Daoy (cell line): ENCODE measurements around the gene PPP1R36. TPM values are rescaled to one million over a fixed set of nuclear protein-coding genes. Genes with fewer than 3 reads are reported as not detected.
A peak's percentile ranks its signal among the peaks of the same experiment; 100 is the strongest.
"Not testable (repeated sequence)": the region's sequence is repeated elsewhere in the genome, so short reads cannot be mapped to it uniquely, and the experiment has no call there.

Experiments
- DNase-seq: peaks from one replicate; pipeline ENCODE4 v3.0.0-alpha.2; 2015; ENCODE audit warnings: low read depth
- total RNA-seq: library from RNA; depleted of rRNA; stranded (reverse); fragments of >200 nt; shearing (Covaris generic); gene quantifications from 2 replicates; pipeline ENCODE4 v1.2.3, GENCODE V29; 2014

Gene PPP1R36
- total RNA-seq, 1 experiment from 2014 or later: 0.63 TPM

DNA sequence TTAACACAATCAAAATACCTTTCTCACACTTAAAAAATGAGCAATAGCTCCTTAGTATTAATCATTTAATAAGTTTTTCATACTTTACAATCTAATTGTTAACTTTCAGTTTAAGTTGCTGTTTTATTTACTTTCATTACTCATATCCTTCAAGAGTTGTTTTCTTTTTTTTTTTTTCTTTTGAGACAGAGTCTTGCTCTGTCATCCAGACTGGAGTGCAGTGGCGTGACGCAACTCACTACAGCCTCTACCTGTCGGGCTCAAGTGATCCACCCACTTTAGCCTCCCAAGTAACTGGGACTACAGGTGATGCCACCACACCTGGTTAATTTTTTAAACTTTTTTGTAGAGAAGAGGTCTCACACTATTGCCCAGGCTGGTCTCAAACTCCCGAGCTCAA, 29.1 kb upstream of the PPP1R36 start:
- no peak for DNase-seq

DNA sequence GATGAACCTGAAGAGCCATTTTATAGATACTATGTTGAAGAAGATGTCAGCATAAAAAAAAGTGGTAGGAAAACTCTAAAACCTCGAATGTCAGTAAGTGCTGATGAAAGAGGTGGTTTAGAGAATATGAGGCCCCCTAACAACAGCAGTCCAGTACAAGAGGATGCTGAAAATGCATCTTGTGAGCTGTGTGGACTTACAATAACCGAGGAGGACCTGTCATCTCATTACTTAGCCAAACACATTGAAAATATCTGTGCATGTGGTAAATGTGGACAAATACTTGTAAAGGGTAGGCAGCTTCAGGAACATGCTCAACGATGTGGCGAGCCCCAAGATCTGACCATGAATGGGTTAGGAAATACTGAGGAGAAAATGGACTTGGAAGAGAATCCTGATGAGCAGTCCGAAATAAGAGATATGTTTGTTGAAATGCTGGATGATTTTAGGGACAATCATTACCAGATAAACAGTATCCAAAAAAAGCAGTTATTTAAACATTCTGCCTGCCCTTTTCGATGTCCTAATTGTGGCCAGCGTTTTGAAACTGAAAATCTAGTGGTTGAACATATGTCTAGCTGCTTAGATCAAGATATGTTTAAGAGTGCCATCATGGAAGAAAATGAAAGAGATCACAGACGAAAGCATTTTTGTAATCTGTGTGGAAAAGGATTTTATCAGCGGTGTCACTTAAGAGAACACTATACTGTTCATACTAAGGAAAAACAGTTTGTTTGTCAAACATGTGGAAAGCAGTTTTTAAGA, 27.0 kb upstream of the PPP1R36 start:
- DNase-seq: no peak

DNA sequence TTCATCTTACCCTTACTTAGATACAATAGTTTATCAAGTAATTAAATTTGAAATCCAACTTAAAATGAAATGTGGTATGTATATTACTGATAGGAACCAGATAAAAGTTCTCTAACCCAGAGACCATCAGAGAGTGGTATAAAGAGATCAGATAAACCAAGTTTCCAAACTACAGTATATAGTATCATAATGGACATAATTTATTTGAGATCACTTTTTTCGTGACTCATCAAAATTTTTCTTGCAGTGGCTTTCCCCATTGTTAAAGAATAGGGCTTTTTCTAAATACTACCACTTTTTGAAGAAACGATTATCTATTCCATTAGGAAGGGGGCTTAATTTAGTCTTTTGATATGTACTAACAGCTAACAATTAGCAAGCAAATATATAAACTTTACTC, 24.4 kb upstream of the PPP1R36 start:
- DNase-seq: no peak

DNA sequence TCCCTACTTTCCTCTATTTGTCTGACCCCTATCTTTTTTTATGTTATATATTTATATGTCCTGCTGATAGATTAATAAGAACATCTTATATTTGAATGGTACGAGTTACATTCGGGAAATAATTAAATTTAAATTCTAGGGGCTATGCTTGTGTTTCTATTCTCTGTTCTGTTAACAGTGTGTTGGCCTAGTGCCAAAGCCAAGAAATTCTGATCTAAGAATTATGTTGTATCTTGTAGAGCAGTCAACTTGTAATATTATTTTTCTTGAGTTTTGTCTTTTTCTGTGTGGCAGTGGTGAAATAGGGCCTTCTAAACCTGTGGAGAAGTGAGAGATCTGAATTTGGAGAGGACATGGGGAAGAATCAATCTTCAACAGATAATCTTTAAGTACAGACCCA, 18.2 kb upstream of the PPP1R36 start:
- no peak for DNase-seq

DNA sequence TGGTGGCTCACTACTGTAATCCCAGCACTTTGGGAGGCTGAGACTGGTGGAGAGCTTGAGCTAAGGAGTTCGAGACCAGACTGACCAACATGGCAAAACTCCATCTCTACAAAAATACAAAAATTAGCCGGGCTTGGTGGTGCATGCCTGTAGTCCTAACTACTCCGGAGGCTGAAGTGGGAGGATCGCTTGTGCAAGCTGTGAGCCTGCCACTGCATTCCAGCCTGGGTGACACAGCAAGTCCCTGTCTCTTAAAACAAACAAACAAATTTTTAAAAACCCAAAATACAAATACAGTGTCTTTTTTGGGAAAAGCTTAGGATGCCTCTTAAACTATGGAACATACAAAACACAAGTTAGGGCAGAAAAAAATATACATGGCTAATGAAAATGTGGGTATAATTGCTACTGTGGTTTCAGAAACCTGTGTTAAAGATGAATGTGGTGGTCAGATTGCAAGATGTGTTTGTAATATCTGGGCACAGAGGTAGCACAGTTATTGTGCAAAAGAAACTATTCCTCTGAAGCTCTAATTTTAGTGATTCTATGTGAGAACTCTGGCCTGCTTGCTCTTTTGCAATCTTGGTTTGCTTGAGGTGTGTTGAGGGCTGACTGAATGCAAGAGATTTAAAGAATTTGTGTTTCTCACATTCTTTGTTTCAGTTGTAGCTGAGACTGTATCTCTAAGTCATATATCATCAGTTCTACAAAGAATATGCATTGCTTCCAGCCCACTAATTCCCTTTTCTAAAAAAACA, 13.1 kb upstream of the PPP1R36 start:
- DNase-seq: no peak

- DNase-seq: peak; percentile 100
Measured at GRCh38 chr14:64540208-64541202, 9.3 kb upstream of the PPP1R36 start, which contains the start of gene HSPA2. HSPA2 (plus strand) TSS chr14:64540741; CDS start chr14:64540850, 109 bp downstream.

DNA sequence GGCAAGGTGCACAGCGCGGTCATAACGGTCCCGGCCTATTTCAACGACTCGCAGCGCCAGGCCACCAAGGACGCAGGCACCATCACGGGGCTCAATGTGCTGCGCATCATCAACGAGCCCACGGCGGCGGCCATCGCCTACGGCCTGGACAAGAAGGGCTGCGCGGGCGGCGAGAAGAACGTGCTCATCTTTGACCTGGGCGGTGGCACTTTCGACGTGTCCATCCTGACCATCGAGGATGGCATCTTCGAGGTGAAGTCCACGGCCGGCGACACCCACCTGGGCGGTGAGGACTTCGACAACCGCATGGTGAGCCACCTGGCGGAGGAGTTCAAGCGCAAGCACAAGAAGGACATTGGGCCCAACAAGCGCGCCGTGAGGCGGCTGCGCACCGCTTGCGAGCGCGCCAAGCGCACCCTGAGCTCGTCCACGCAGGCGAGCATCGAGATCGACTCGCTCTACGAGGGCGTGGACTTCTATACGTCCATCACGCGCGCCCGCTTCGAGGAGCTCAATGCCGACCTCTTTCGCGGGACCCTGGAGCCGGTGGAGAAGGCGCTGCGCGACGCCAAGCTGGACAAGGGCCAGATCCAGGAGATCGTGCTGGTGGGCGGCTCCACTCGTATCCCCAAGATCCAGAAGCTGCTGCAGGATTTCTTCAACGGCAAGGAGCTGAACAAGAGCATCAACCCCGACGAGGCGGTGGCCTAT, 8.3 kb upstream of the PPP1R36 start:
- DNase-seq: no peak

- no peak for DNase-seq
Measured at GRCh38 chr14:64541972-64542835, 7.6 kb upstream of the PPP1R36 start.

DNA sequence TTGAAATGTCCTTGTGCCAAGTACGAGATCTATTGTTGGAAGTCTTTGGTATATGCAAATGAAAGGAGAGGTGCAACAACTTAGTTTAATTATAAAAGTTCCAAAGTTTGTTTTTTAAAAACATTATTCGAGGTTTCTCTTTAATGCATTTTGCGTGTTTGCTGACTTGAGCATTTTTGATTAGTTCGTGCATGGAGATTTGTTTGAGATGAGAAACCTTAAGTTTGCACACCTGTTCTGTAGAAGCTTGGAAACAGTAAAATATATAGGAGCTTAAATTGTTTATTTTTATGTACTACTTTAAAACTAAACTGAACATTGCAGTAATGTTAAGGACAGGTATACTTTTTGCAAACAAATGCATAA, 6.9 kb upstream of the PPP1R36 start:
- DNase-seq: no peak

DNA sequence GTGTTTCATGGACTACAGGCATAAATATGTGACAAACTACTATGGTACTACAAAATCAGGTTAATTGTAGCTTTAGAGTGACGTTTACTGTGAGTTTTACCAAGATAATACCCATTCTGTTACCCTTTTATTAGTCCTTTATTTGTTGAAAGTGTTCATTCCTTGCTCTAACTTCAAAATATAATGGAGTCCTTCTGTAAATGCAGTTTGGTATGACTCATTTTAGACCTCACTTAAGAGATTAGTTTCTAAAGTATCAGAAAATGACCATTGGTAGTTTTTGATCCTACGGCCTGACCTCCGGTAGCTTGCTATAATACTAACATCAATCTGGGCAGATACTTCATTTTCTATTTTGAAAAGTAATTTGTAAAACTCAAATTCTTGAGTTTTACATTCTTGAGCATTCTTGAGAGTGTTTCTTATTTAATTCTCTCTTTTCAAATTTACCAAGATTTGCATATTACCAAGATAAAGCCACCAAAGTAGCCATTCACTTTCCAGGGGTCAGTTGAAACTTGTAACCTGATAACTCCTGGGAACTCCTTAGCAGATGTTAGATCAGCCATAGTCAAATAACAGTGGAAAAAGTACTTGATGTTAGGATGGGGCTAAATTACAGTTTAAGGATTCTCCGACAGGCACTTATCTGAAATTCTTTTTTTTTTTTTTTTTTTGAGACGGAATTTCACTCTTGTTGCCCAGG, 5.0 kb upstream of the PPP1R36 start:
- DNase-seq: no peak

DNA sequence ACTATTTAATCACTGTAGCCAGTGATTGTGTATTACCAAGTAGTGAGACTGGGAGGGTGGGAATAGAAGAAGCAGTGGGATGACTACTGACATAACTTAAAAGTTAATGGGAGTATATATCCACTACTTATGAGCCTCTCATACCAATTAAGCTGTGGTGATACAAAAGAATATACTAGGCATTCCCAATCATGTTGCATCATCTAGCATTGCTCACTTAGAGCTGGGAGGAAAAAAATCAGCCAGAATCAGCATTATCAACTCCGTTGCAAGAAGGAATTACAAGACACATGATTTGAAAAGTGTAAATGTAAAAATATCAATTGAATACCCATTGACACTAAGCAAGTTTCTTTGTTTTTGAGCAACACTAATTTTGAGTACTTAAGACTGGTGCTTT, 745 bp upstream of the PPP1R36 start:
- no peak for DNase-seq

DNA sequence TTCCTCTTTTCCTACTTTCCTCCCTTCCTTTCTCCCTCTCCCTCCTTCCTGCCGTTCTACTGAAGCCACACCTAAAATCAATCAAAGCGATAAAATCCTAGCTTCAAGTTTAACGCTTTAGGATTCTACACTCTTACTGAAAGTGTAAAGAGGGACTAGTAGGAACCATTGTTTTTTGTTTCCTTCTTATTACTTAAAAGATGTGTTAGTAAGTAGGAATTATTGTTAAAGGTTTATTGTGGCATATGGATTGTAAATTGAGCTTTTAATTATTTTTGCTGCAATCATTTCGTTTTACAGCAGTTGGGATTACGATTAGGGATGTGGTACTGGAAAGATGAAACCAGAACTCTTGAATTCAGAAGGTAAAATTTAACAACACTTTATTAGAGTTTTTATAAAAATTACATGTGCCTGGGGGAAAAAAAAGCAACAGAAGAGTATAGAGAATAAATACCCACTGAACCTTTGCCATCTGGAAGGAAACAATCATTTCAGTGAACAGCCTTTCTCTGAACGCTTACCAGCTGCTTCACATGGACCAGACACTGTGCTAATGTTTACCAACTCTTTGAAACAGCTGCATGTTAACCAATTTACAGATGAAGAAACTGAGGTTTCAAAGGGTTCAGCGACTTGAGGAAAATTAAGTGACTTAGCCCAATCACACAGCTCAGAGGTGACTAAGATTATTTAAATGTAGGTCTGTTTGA, 1.0 kb downstream of the PPP1R36 start:
- no peak for DNase-seq

DNA sequence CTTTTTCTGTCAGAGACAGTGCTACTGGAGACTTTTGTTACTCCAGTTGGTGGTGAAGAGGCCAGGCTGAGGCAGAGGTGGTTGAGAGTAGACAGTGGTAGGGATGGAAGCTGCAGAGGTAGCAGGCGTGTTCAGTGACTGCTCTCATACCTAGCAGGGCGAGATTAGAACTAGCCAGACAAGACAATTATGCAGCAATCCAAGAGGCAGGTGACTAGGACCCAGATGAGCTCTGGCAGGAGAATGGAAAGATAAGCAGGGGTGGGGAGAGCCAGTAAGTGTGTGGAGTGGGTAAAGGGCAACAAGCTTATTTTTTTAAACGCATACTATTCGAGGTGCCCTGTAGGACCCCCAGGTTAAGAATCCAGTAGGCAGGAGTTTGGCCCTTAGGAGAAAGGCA, 4.8 kb downstream of the PPP1R36 start:
- DNase-seq: no peak

GRCh38 chr14:64556526-64556925, 6.8 kb downstream of the PPP1R36 start:
- peak; percentile 54 for DNase-seq

DNA sequence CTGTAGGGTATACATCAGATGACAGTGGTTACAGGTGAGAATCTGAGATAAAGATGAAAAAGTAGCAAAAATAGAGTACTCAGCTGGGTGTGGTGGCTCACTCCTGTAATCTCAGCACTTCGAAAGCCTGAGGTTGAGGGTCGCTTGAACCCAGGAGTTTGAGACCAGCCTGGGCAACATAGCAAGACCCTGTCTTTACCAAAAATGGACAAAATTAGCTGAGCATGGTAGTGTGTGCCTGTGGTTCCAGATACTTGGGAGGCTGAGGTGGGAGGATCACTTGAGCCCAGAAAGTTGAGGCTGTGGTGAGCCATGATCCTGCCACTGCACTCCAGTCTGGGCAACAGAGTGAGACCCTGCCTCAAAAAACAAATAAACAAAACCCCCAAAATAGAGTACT, 8.5 kb downstream of the PPP1R36 start:
- DNase-seq: not testable (repeated sequence)

DNA sequence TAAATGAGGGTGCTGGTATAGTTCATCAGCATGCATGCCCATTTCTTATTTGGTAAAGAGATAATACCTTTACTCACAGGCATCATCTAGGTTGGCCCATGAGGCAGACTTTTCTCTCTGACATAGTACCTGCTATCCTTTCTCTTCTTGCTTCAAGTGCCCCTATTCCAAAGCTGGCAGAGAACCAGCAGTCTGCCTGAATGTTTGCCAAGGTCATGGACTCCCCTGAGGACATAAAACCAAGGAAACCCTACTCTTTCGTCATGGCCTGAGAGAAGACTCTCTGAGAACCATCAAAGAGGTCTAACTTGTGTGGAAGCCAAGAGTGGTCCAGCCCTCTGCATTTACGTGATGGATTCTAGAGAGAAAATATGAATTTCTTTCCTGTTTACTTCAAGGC, 11.9 kb downstream of the PPP1R36 start:
- no peak for DNase-seq

DNA sequence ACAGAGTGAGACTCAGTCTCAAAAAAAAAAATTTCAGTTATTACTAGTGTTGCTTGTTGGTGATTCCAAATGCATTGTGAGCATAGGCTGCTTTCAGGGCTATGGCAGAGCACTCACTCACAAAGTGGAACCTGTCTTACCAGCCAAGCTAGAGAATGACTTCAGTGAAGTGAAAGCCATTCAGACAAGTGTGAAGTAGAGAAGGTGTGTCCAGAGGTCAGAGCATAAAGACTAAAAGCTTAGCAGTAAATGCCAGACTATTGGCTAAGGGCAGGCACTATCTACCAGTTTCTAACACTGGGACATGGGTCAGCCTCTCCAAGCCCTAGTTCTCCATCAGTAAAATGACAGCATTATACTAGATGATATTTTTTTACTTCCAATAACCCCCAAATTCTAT, 12.7 kb downstream of the PPP1R36 start:
- no peak for DNase-seq

DNA sequence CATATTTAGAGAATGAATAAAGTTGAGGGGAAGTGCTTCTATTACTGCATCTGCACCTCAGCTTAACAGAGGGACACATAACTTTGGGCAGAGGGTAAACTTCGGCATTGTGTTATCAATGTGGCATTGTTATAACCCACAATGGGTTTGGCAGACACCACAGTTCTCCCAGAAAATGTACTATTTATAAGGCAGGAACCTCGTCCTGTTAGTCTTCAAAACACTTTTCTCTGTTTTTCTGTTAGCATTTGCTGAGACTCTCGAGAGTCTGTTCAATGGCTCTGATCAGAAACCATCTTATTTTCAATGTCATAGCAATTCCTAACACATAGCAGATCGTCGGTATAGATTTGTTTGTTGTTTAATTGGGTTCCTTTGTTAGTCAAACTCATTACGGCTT, 13.9 kb downstream of the PPP1R36 start:
- DNase-seq: no peak

- DNase-seq: no peak
Measured at GRCh38 chr14:64566651-64567122, 16.9 kb downstream of the PPP1R36 start.
